ENCODE data around the gene ERP29.
"Not testable (repeated sequence)": the region's sequence is repeated elsewhere in the genome, so short reads cannot be mapped to it uniquely, and the experiment has no call there.

The ERP29 gene

DNA sequence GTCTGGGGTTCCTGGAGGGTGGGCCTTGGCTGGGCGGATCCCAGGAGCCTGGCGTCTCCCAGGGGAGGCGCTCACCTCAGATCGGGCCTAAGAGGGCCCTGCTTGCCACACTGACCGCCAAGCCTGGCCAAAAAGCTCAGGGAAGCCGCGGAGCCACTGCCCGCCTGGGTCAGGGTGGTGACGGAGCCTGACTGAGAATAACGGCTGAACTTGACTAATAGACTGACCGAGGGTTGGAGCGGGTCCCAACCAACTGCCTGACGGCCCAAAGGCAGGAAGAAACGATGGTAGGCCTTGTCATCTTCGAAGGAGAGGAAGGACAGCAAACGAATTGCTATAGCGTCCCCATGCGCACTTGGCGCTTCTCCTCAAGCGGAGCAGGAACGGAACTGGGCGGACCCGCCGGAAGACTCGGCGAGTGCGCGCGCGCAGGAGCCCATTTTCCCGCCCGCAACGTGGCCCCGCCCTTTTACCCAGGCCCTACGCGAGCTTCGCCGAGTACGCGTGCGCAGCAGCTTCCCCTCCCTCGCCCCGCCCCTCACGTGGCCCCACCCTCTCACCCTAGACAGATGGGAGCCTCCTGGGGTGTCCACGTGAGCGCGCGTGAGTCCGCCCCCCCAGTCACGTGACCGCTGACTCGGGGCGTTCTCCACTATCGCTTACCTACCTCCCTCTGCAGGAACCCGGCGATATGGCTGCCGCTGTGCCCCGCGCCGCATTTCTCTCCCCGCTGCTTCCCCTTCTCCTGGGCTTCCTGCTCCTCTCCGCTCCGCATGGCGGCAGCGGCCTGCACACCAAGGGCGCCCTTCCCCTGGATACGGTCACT, at the start of gene ERP29, which contains the start of gene TMEM116:
ERP29 (plus strand) TSS at position 652 of the 826 bp plus-strand sequence; CDS start at position 692, 40 bp downstream.
TMEM116 (minus strand) TSS at position 391 of the 826 bp plus-strand sequence. CDS start 7,895 bp downstream, outside the sequence.
- peak; percentile 100 for DNase-seq

DNA sequence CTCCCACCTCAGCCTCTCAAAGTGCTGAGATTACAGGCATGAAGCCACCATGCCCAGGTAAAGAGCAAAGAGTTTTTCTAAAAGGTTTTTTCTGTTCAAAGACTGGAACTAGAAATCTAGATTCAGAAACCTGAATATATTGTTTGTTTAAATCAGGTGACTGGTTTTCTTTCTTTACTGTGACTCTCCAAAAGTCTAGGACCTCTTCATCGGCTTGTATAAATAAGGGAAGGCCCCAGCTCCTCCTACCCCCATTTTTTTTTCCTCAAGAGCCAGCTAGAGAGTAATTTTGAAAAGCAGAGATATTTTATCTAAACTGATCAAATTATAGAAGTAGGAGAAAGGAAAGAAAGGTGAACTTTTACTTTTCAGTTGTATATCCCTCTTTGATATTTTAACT, 48.3 kb upstream of the ERP29 start:
- DNase-seq, result no peak

DNA sequence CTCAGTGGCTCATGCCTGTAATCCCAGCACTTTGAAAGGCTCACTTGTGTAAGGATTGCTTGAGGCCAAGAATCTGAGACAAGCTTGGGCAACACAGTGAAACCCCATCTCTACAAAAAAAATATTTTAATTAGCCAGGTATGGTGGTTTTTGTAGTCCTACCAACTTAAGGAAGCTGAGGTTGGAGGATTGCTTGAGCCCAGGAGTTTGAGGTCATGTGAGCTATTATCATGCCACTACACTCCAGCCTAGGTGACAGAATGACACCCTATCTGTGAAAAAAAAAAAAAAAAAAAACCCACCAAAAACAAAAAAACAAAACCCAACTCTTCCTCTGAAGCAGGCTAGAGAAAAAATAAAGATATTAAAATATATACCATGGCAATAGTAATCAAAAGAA, 41.4 kb upstream of the ERP29 start:
- DNase-seq, result no peak

GRCh38 chr12:111975161-111975931, 37.9 kb upstream of the ERP29 start:
- no peak for DNase-seq

DNA sequence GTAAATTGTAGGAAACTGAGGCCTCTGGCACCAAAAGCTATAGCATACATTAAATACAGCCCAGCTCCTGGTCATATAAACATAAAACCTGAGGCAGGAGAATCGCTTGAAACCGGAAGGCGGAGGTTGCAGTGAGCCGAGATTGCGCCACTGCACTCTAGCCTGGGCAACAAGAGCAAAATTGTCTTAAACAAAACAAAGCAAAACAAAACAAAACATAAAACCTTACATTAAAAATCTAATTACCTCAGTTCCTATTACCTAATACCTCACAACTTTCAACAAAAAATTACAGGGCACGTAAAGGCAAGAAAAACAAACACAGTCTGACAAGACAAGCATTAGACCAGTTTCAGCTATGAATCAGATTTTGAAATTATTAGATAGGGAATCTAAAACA, 36.9 kb upstream of the ERP29 start:
- DNase-seq, result no peak

DNA sequence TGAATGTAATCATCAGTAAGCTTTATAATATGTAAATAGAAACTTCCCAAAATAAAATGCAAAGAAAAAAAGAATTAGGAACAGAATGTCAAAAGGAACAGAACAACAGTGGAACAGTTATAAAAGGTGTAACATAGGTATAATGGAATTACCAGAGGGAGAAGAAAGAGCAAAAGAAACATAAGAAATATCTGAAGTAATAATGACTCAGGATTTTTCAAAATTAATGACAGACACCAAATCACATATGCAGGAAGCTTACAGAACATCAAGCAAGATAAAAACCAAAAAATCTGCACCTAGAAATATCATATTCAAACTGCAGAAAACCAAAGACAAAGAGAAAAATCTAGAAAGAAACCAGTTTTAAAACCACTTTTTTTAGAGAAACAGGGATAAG, 36.4 kb upstream of the ERP29 start:
- no peak for DNase-seq

GRCh38 chr12:111978545-111978944, 34.7 kb upstream of the ERP29 start:
- DNase-seq, result no peak

DNA sequence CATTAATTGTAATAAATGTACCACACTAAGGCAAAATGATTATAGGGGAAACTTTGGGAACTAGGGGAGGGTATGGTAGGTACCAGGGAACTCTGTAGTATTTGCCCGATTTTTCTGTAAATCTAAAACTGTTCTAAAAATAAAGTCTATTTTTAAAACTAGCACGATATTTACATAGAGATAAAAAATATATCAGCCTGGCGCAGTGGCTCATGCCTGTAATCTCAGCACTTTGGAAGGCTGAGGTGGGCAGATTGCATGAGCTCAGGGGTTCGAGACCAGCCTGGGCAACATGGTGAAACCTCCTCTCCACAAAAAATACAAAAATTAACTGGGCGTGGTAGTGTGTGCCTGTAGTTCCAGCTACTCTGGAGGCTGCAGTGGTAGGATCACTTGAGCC, 32.6 kb upstream of the ERP29 start:
- DNase-seq, result no peak

GRCh38 chr12:111981987-111982386, 31.2 kb upstream of the ERP29 start:
- DNase-seq, result no peak

DNA sequence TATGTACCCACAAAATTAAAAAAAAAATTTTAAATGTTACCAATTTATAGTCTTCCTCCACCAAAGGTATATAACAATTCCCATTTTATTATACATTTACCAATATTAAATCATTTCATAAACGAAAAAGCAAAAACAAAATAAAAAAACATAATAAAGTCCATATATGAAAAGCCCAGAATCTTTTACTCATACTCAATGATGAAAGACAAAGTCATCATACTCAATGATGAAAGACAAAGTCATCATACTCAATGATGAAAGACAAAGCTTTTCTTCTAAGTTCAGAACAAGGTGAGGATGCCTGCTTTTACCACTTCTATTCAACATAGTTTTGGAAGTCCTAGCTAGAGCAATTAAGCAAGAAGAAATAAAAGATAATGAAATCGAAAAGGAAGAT, 28.4 kb upstream of the ERP29 start:
- no peak for DNase-seq

- no peak for DNase-seq
These were observed 21.7 kb upstream of the ERP29 start for GRCh38 chr12:111991535-111991934.

DNA sequence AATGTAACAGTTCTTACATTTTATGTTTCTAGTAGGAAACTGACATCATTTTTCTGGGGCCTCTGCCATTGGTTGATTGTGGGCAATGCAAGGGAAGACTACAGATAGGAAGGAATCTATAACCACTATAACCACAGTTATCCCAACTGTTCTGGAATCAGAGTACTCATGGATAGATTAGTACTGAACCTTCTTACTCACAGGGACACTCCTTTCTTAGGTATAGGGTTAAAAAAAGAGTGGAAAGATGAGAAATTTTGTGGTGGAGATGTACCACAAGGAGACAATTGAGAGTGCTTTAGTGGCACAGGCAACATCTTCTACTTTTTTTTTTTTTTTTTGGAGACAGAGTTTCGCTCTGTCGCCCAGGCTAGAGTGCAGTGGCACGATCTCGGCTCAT, 21.3 kb upstream of the ERP29 start:
- DNase-seq, result no peak

DNA sequence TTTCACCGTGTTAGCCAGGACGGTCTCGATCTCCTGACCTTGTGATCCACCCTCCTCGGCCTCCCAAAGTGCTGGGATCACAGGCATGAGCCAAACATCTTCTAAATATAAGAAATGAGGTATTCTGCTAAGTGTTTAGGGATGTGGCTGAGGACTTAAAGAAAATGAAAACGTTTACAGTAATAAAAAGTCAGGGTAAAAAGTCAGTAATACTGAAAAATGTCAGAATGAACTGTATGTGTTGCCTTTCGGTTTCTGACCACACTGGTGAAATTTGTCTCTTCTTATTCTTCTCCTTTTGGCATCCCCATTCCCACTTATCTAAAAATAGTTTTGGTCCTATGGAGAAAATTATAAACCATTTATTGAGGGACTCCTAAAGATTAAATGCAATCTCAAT, 20.8 kb upstream of the ERP29 start:
- no peak for DNase-seq

DNA sequence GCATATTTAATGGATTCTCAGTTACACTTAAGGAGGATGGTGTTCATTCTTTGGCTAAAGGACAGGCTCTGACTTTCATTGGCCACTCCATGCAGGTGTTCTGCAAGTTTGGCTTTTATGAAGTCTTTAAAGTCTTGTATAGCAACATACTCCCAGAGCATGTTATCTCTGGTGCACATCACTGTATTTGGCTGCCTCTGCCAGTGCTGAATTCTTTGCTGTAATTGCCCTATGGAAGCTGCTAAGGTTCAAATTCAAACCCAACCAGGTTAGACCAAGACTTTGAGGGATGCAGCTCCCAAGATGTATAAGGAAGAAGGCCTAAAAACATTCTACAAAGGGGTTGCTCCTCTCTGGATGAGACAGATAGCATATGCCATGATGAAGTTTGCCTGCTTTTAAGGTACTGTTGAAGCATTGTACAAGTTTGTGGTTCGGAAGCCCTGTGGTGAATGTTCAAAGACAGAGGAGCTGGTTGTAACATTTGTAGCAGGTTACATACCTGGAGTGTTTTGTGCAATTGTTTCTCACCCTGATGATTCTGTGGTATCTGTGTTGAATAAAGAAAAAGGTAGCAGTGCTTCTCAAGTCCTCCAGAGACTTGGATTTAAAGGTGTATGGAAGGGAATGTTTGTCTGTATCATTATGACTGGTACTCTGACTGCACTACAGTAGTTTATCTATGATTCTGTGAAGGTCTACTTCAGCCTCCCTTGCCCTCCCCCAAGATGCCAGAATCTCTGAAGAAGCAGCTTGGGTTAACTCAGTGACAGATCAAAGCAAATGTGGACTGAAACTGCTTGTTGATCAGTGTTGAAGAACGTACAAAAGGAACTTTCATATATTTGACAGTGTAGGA, 19.7 kb upstream of the ERP29 start:
- DNase-seq, result no peak

GRCh38 chr12:111994211-111995111, 18.8 kb upstream of the ERP29 start:
- DNase-seq, result not testable (repeated sequence)

GRCh38 chr12:111995782-111996480, 17.3 kb upstream of the ERP29 start:
- no peak for DNase-seq

- DNase-seq, result no peak
These were observed 15.9 kb upstream of the ERP29 start for GRCh38 chr12:111997300-111997699.

GRCh38 chr12:111998015-111998414, 15.2 kb upstream of the ERP29 start:
- DNase-seq, result no peak

DNA sequence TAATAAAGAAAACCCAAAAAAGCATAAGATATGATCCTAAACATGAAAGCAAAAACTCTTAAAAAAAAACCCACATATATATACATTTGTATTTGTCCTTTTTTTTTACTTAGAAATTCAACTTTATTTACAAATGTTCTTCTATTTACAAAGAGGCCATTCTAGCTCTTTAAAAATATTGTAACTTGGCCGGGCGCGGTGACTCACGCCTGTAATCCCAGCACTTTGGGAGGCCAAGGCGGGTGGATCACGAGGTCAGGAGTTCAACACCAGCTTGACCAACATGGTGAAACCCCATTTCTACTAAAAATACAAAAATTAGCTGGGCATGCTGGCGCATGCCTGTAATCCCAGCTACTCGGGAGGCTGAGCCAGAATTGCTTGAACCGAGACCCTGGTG, 14.1 kb upstream of the ERP29 start:
- DNase-seq, result not testable (repeated sequence)

DNA sequence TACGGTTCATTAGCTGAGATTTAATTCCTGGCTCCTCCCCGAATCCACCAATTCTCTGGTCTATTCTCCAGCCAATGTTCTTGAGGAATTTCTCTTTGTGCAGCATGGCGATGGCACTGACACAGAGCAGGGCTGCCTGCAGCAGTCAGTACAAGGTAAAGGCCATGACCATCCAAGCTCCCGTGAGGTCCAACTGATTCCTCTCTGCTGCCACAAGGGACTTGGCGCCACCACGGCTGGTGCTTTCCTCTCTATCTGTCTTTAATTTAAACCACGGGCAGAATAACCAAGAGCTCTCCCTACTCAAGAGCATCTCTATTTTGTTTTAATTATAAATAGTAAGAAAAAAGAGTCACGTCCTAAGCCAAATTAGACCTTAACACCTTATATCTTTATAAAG, 12.4 kb upstream of the ERP29 start:
- DNase-seq, result no peak

DNA sequence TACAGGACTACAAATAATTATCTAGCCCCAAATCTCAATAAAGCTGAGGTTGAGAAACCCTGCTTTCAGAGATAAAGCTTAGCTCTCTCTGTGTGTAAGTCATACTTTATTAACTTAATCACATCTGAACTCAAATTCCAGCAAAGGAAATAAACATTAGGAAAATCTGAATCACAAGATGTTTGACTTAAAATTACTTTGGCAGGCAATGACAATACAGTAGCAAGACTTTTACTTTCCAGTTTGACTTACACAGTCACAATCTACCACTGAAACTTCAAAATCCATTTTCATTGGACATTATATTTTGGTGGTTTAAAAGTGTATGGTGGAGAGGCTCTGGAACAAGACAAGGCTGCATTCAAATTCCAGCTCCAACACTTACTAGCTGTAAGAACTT, 11.7 kb upstream of the ERP29 start:
- no peak for DNase-seq
